Measurements from ENCODE around the gene NLGN2.

The NLGN2 gene

GRCh38 chr17:7466318-7466638, 58.6 kb downstream of the NLGN2 start:
- DNase-seq (ENCODE audit: low spot score): no peak

DNA sequence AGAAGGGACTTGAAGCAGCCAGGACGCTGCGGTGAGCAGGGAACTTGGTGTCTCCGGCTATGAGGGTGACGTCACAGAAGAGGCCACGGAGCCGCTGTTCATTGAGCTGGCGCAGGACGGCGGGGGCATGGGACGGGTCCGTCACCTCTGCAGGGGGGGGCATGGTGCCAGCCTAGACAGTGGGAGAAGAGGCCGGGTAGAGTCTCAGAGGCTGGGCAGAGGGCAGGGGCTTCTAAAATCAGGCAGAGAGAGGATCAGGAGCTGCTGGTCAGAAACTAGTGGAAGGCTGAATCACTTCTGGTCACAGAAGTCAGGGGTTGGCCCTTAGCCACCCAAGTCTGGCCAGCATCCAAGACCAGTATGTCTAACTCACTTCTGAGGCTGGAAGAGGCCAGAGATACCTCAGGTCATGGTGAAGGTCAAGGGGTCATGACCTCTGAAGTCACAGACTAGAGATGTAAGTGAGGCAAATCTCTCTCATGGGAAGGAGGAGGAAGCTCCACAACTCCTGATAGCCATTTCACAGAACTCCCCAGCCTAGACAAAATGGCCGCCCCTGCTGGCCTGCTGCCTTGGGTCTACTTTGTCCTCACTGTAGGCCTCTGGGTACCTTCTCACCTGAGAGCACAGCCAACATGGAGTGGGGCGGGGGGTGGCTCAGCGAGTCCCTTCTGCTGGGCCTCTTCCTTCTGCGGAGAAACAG, 59.1 kb downstream of the NLGN2 start:
- DNase-seq (ENCODE audit: low spot score): no peak

GRCh38 chr17:7467498-7467897, 59.9 kb downstream of the NLGN2 start:
- DNase-seq (ENCODE audit: low spot score): no peak

- no peak for DNase-seq (ENCODE audit: low spot score)
Measured at GRCh38 chr17:7468290-7468689, 60.6 kb downstream of the NLGN2 start.

DNA sequence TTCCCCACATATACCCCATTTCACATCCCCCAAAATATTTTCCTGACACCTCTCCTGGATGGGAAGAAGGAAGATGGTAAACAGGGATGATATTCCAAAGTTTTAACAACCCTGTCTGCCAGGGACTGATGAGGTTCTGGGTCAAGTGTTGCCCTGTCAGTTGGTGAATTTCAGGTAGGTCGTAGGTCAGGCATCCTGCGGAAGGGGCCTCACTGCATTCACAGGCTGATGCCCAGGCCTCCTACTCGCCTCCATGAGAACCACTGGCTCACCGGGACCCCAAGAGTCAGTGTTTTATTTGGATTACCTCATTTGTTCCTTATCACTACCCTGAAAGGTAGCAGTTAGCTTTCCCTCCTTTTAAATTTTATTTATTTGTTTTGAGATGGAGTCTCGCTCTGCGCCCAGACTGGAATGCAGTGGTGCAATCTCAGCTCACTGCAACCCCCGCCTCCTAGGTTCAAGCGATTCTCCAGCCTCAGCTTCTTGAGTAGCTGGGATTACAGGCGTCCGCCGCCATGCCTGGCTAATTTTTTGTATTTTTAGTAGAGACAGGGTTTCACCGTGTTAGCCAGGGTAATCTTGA, 61.3 kb downstream of the NLGN2 start:
- no peak for DNase-seq (ENCODE audit: low spot score)

Data from CD4-positive, alpha-beta T cell treated with Interleukin-15 for 4 hours (primary cell).